ENCODE results near the gene CFAP43.

- TF ChIP-seq GATA2 (IDR thresholded peaks at IDR 0.05; ENCODE audit: low read depth, low read length) (no peak), GATA3 (IDR thresholded peaks at IDR 0.05; ENCODE audit: low read depth, low read length) (no peak)
Observed at GRCh38 chr10:104220522-104220921, 11.6 kb downstream of the CFAP43 start.
